Adrenal gland (tissue), 5 donors: ENCODE measurements around the gene CACNA1C.

Experiments
- POLR2A ChIP-seq, 2 donors: fragments of 450-650 bp; IDR thresholded peaks; one replicate each; pipeline ENCODE4 v1.6.1; 2017; ENCODE audit warnings: antibody characterized with exemption in 2 of 2, mild to moderate bottlenecking in 2 of 2, moderate library complexity in 1 of 2
- TF ChIP-seq, protein P1 (sequence below), 6 experiments: fragments of 450-650 bp in 4 of 6; fragments of 200-600 bp in 2 of 6; sonication (generic) in 1 of 6; IDR thresholded peaks; 1 replicate in 5 of 6; 2 replicates in 1 of 6; pipeline versions ENCODE4 v1.5.1 to v1.8.0; 2016 to 2021; ENCODE audit warnings: antibody characterized with exemption in 6 of 6, mild to moderate bottlenecking in 2 of 6, moderate library complexity in 1 of 6
- donor health status: DM: no; HTN: no; CAD: no.

DNA sequence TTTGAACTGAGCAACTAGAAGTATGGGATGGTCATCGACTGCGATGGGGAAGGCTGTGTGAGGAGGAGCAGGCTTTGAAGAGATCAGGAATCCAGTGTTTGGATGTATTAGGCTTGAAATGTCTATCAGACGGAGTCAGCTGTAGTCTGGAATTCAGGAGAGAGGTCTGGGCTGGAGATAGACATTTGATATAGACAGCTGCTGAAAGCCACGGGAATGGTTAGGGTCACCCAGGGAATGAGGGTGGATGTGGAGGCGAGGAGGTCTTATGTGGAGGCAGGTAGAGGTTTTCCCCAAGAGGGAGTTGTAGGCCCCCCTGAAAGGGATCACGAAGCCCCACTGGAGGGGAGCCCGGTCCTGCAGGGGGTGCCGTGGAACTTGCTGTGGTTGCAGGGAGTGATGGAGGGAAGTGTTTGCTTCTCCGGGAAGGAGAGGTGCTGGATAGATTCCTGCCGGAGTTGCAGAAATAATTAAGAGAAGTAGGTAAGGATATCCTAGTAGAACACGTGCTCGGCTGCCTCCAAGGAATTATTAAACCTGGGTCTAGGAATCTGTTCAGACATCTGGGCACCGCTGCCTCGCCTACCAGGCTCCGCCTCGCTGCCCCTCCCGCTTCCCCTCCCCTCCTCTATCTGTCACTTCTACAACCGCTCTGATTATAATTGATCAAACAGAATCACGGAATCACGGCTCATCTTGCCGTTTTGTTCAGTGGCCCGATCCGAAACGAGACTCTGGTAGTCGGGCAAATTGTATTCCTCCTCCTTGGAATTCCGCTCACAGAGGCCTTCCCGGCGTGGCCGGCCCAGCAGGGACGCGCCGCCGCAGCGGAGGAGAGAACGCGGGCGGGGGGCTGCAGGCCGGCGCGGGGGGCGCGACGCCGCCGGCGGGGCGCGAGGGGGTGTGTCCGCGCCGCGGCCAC is 826 bp upstream of the CACNA1C start:
- no peak for TF ChIP-seq POLR2A (IDR thresholded peaks at IDR 0.05)
- TF ChIP-seq, protein P1, sequence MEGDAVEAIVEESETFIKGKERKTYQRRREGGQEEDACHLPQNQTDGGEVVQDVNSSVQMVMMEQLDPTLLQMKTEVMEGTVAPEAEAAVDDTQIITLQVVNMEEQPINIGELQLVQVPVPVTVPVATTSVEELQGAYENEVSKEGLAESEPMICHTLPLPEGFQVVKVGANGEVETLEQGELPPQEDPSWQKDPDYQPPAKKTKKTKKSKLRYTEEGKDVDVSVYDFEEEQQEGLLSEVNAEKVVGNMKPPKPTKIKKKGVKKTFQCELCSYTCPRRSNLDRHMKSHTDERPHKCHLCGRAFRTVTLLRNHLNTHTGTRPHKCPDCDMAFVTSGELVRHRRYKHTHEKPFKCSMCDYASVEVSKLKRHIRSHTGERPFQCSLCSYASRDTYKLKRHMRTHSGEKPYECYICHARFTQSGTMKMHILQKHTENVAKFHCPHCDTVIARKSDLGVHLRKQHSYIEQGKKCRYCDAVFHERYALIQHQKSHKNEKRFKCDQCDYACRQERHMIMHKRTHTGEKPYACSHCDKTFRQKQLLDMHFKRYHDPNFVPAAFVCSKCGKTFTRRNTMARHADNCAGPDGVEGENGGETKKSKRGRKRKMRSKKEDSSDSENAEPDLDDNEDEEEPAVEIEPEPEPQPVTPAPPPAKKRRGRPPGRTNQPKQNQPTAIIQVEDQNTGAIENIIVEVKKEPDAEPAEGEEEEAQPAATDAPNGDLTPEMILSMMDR (IDR thresholded peaks at IDR 0.05) = no peak
